ENCODE measurements around the gene TP53BP1.

Gene TP53BP1

GRCh38 chr15:43436395-43436794, 56.6 kb downstream of the TP53BP1 start:
- Histone ChIP-seq H3K4me2 (ENCODE audit: low read depth, low read length, poor library complexity, severe bottlenecking) (no peak overlapping the region), H2AFZ (ENCODE audit: low read length) (no peak overlapping the region), H3F3A (ENCODE audit: low read depth) (no peaks in the 10 kb centered on the region; the same call in 1 of the 2 replicates), H3K36me3 (ENCODE audit: insufficient read depth, low read length) (peaks cover 46% of the 10 kb centered on the region; the same call in 1 of the 2 replicates), H3K9ac (ENCODE audit: low read depth, low read length, poor library complexity, severe bottlenecking) (no peak overlapping the region), H3K9me2 (replicated peaks; ENCODE audit: low read depth, low read length) (no peaks in the 10 kb centered on the region), H3K4me3 (ENCODE audit: low read length, poor library complexity, severe bottlenecking) (no peak overlapping the region), H4K20me1 (ENCODE audit: insufficient read depth, low read length, poor library complexity, severe bottlenecking) (no peaks in the 10 kb centered on the region), H3K9me3 (ENCODE audit: insufficient read depth, low read depth, low read length) (no peaks in the 10 kb centered on the region), H3K79me2 (ENCODE audit: insufficient read depth, low read length) (no peaks in the 10 kb centered on the region), H3K4me1 (ENCODE audit: insufficient read depth, low read length, poor library complexity, severe bottlenecking) (peaks cover 16% of the 10 kb centered on the region), H3K27me3 (ENCODE audit: insufficient read depth, low read length, poor library complexity, severe bottlenecking) (no peaks in the 10 kb centered on the region)
- TF ChIP-seq EZH2phosphoT487 (IDR thresholded peaks at IDR 0.05; ENCODE audit: borderline replicate concordance) (no peak), CTCF (conservative IDR thresholded peaks at IDR 0.05; ENCODE audit: low read length) (no peak)

GRCh38 chr15:43434446-43434845, 58.5 kb downstream of the TP53BP1 start:
- peaks cover 55% of the 10 kb centered on the region for H3K36me3 ChIP-seq (ENCODE audit: insufficient read depth, low read length)
- no peak overlapping the region for H3K9ac ChIP-seq (ENCODE audit: low read depth, low read length, poor library complexity, severe bottlenecking)

GRCh38 chr15:43433661-43434303, 59.2 kb downstream of the TP53BP1 start:
- Histone ChIP-seq H3K4me1 (ENCODE audit: insufficient read depth, low read length, poor library complexity, severe bottlenecking) (peaks cover 10% of the 10 kb centered on the region), H3K4me2 (ENCODE audit: low read depth, low read length, poor library complexity, severe bottlenecking) (no peak overlapping the region), H3K79me2 (ENCODE audit: insufficient read depth, low read length) (no peaks in the 10 kb centered on the region), H3K27me3 (ENCODE audit: insufficient read depth, low read length, poor library complexity, severe bottlenecking) (no peaks in the 10 kb centered on the region), H3F3A (ENCODE audit: low read depth) (no peaks in the 10 kb centered on the region), H3K36me3 (ENCODE audit: insufficient read depth, low read length) (peaks cover 49% of the 10 kb centered on the region), H4K20me1 (ENCODE audit: insufficient read depth, low read length, poor library complexity, severe bottlenecking) (no peaks in the 10 kb centered on the region), H3K9me2 (replicated peaks; ENCODE audit: low read depth, low read length) (no peaks in the 10 kb centered on the region), H3K9me3 (ENCODE audit: insufficient read depth, low read depth, low read length) (no peaks in the 10 kb centered on the region), H3K4me3 (ENCODE audit: low read length, poor library complexity, severe bottlenecking) (no peak overlapping the region), H3K9ac (ENCODE audit: low read depth, low read length, poor library complexity, severe bottlenecking) (no peak overlapping the region), H2AFZ (ENCODE audit: low read length) (no peak overlapping the region)
- TF ChIP-seq CTCF (conservative IDR thresholded peaks at IDR 0.05; ENCODE audit: low read length) (no peak), EZH2phosphoT487 (IDR thresholded peaks at IDR 0.05; ENCODE audit: borderline replicate concordance) (no peak)

More at GRCh38 chr15:43434446-43434845, 58.5 kb downstream of the TP53BP1 start:
- no peaks in the 10 kb centered on the region for H3F3A ChIP-seq (ENCODE audit: low read depth)
- H4K20me1 ChIP-seq (ENCODE audit: insufficient read depth, low read length, poor library complexity, severe bottlenecking), result no peaks in the 10 kb centered on the region
- H3K79me2 ChIP-seq (ENCODE audit: insufficient read depth, low read length), result no peaks in the 10 kb centered on the region
- peaks cover 10% of the 10 kb centered on the region for H3K4me1 ChIP-seq (ENCODE audit: insufficient read depth, low read length, poor library complexity, severe bottlenecking)
- H3K9me3 ChIP-seq (ENCODE audit: insufficient read depth, low read depth, low read length), result no peaks in the 10 kb centered on the region
- no peaks in the 10 kb centered on the region for H3K27me3 ChIP-seq (ENCODE audit: insufficient read depth, low read length, poor library complexity, severe bottlenecking)
- no peak overlapping the region for H3K4me3 ChIP-seq (ENCODE audit: low read length, poor library complexity, severe bottlenecking)
- no peak for TF ChIP-seq CTCF (conservative IDR thresholded peaks at IDR 0.05; ENCODE audit: low read length)
- no peak for TF ChIP-seq EZH2phosphoT487 (IDR thresholded peaks at IDR 0.05; ENCODE audit: borderline replicate concordance)
- H2AFZ ChIP-seq (ENCODE audit: low read length), result no peak overlapping the region
- H3K9me2 ChIP-seq (replicated peaks; ENCODE audit: low read depth, low read length), result no peaks in the 10 kb centered on the region
- no peak overlapping the region for H3K4me2 ChIP-seq (ENCODE audit: low read depth, low read length, poor library complexity, severe bottlenecking)
